ENCODE measurements around the gene GALNT13. TPM values are rescaled to one million over a fixed set of nuclear protein-coding genes. Genes with fewer than 3 reads are reported as not detected.

Gene GALNT13
- total RNA-seq, 2 donors from 2014 or later, result 0.33 to 5.7 TPM

DNA sequence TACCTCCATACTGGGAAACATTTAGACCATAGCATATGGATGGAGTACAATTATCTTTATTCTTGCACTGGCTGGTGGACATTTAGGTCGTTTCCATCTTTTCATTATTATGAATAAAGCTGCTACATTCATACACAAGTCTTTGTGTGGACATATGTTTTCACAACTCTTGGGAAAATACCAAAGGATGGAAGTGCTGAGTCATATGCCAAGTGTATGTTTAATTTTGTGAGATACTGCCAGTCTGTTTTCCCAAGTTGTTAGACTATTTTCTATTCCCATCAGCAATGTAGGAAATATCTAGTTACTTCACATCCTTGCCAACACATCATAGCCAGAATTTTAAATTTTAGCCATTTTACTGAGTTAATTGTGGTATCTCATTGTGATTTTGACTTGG lies 91.5 kb downstream of the GALNT13 start:
- no peaks in the 10 kb centered on the region for H3K4me1 ChIP-seq
- H3K27ac ChIP-seq, result no peak overlapping the region
- H3K27me3 ChIP-seq, result no peaks in the 10 kb centered on the region
- no peak for ATAC-seq
- WGBS, 2 donors, result 37 to 44% methylated on average over 1 of the region's 1 CpG
- H3K36me3 ChIP-seq (replicated peaks in 1 of 2; ENCODE audit: insufficient read depth in 1 of 2, low read depth in 2 of 2), result no peaks in the 10 kb centered on the region
- no peaks in the 10 kb centered on the region for H3K9me3 ChIP-seq
- no peak for TF ChIP-seq POLR2A (IDR thresholded peaks at IDR 0.05)
- TF ChIP-seq, protein P1, sequence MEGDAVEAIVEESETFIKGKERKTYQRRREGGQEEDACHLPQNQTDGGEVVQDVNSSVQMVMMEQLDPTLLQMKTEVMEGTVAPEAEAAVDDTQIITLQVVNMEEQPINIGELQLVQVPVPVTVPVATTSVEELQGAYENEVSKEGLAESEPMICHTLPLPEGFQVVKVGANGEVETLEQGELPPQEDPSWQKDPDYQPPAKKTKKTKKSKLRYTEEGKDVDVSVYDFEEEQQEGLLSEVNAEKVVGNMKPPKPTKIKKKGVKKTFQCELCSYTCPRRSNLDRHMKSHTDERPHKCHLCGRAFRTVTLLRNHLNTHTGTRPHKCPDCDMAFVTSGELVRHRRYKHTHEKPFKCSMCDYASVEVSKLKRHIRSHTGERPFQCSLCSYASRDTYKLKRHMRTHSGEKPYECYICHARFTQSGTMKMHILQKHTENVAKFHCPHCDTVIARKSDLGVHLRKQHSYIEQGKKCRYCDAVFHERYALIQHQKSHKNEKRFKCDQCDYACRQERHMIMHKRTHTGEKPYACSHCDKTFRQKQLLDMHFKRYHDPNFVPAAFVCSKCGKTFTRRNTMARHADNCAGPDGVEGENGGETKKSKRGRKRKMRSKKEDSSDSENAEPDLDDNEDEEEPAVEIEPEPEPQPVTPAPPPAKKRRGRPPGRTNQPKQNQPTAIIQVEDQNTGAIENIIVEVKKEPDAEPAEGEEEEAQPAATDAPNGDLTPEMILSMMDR (IDR thresholded peaks at IDR 0.05), result no peak
- no peak overlapping the region for H3K4me3 ChIP-seq
- intact Hi-C loops (cut with DNase I), result no loop called here
- DNase-seq, result no peak

- intact Hi-C loops (cut with DNase I), result no loop called here
- Histone ChIP-seq H3K4me3 (no peak overlapping the region), H3K36me3 (replicated peaks in 1 of 2; ENCODE audit: insufficient read depth in 1 of 2, low read depth in 2 of 2) (no peaks in the 10 kb centered on the region), H3K27ac (no peak overlapping the region), H3K4me1 (no peaks in the 10 kb centered on the region), H3K27me3 (no peaks in the 10 kb centered on the region), H3K9me3 (no peaks in the 10 kb centered on the region)
- ATAC-seq (no peak), DNase-seq (no peak)
- 18 to 43% methylated on average over 4 to 5 of the region's 5 CpGs for WGBS, 2 donors
- TF ChIP-seq, protein P1 (IDR thresholded peaks at IDR 0.05), result no peak
- TF ChIP-seq POLR2A (IDR thresholded peaks at IDR 0.05), result no peak
These were observed 95.7 kb downstream of the GALNT13 start for GRCh38 chr2:153967248-153967973.

GRCh38 chr2:153971250-153971649 lies 99.5 kb downstream of the GALNT13 start:
- ATAC-seq (no peak), DNase-seq (no peak)
- intact Hi-C loops (cut with DNase I), result no loop called here
- Histone ChIP-seq H3K36me3 (replicated peaks in 1 of 2; ENCODE audit: insufficient read depth in 1 of 2, low read depth in 2 of 2) (no peaks in the 10 kb centered on the region), H3K4me1 (no peaks in the 10 kb centered on the region), H3K9me3 (no peaks in the 10 kb centered on the region), H3K4me3 (no peak overlapping the region), H3K27ac (no peak overlapping the region), H3K27me3 (no peaks in the 10 kb centered on the region)
- WGBS, 2 donors, result 40 to 46% methylated on average over 2 of the region's 2 CpGs
- no peak for TF ChIP-seq POLR2A (IDR thresholded peaks at IDR 0.05)
- TF ChIP-seq, protein P1 (IDR thresholded peaks at IDR 0.05), result no peak

- Histone ChIP-seq H3K27ac (no peak overlapping the region), H3K27me3 (no peaks in the 10 kb centered on the region), H3K36me3 (replicated peaks in 1 of 2; ENCODE audit: insufficient read depth in 1 of 2, low read depth in 2 of 2) (no peaks in the 10 kb centered on the region), H3K4me1 (no peaks in the 10 kb centered on the region), H3K9me3 (no peaks in the 10 kb centered on the region), H3K4me3 (no peak overlapping the region)
- DNase-seq, result no peak
- no peak for TF ChIP-seq POLR2A (IDR thresholded peaks at IDR 0.05)
- TF ChIP-seq, protein P1 (IDR thresholded peaks at IDR 0.05), result no peak
- intact Hi-C loops (cut with DNase I), result no loop called here
- ATAC-seq, result no peak
- WGBS, 2 donors, result 8 to 50% methylated on average over 1 of the region's 1 CpG
These were observed 100.1 kb downstream of the GALNT13 start for GRCh38 chr2:153971855-153972254.

- Histone ChIP-seq H3K27me3 (no peaks in the 10 kb centered on the region), H3K4me3 (no peak overlapping the region), H3K36me3 (replicated peaks in 1 of 2; ENCODE audit: insufficient read depth in 1 of 2, low read depth in 2 of 2) (no peaks in the 10 kb centered on the region), H3K4me1 (no peaks in the 10 kb centered on the region), H3K9me3 (no peaks in the 10 kb centered on the region), H3K27ac (no peak overlapping the region)
- ATAC-seq (no peak), DNase-seq (no peak)
- TF ChIP-seq POLR2A (IDR thresholded peaks at IDR 0.05), result no peak
- TF ChIP-seq, protein P1 (IDR thresholded peaks at IDR 0.05), result no peak
- intact Hi-C loops (cut with DNase I), result no loop called here
These were observed 100.7 kb downstream of the GALNT13 start for GRCh38 chr2:153972412-153972811.
